IMR-90 (cell line): ENCODE measurements around the gene GPX1. TPM values are rescaled to one million over a fixed set of nuclear protein-coding genes. Genes with fewer than 3 reads are reported as not detected.
A peak's percentile ranks its signal among the peaks of the same experiment; 100 is the strongest.

Experiments used
- ATAC-seq: fragments of 200-7000 bp; cut with Tn5 transposase; 2 replicates; pipeline ENCODE4 v1.9.1; 2020; ENCODE audit warnings: low read depth, mild to moderate bottlenecking, moderate library complexity
- BruUV-seq: library from RNA; stranded (reverse); fragments of 400-500 nt; replicated peaks from 2 replicates; lab custom pipeline; 2021; lab: Mats Ljungman, UMichigan
- CTCF ChIA-PET: fragments of 300-600 bp; formaldehyde crosslinking; extraction: SDS; loops from one replicate; lab custom pipeline; 2021; ENCODE audit warnings: antibody characterized with exemption; lab: Yijun Ruan, JAX
- POLR2A ChIA-PET: fragments of 300-600 bp; sonication (Branson Sonifier 250); formaldehyde crosslinking; loops from one replicate; lab custom pipeline; 2022; ENCODE audit warnings: antibody characterized with exemption; ENCODE audit not compliant: unreplicated experiment; lab: Charles Lee
- DNase-seq: peaks from one replicate; pipeline ENCODE4 v3.0.0; 2013
- H2AFZ ChIP-seq: replicated peaks from 2 replicates; pipeline ENCODE3; 2013; ENCODE audit warnings: low read length, mild to moderate bottlenecking; ENCODE audit not compliant: poor library complexity
- H2AK5ac ChIP-seq: 2 replicates; pipeline ENCODE4 v1.6.1; 2013; ENCODE audit warnings: low read depth, low read length, inconsistent platforms
- H2AK9ac ChIP-seq: replicated peaks from 2 replicates; pipeline ENCODE3; 2013; ENCODE audit warnings: mild to moderate bottlenecking, low read depth, low read length, moderate library complexity; ENCODE audit not compliant: poor library complexity
- H2BK120ac ChIP-seq: 2 replicates; pipeline ENCODE4 v1.6.1; 2013; ENCODE audit warnings: low read depth, low read length, inconsistent platforms
- H2BK15ac ChIP-seq: 3 replicates; pipeline ENCODE4 v1.6.1; 2013; ENCODE audit warnings: low read depth, low read length, inconsistent platforms
- H2BK20ac ChIP-seq: 2 replicates; pipeline ENCODE4 v1.6.1; 2013; ENCODE audit warnings: low read depth, mild to moderate bottlenecking, inconsistent platforms, low read length, moderate library complexity
- H2BK5ac ChIP-seq: 2 replicates; pipeline ENCODE4 v1.6.1; 2013; ENCODE audit warnings: mild to moderate bottlenecking, low read depth, low read length, inconsistent platforms; ENCODE audit not compliant: poor library complexity, severe bottlenecking
- H3K14ac ChIP-seq: replicated peaks from 2 replicates; pipeline ENCODE4 v1.6.1; 2013; ENCODE audit warnings: low read depth, low read length, inconsistent platforms
- H3K18ac ChIP-seq: 2 replicates; pipeline ENCODE4 v1.6.1; 2013; ENCODE audit warnings: low read depth, low read length, control low read depth
- H3K23ac ChIP-seq: 2 replicates; pipeline ENCODE4 v1.6.1; 2013; ENCODE audit warnings: low read depth, low read length, inconsistent platforms
- H3K27ac ChIP-seq: 2 replicates; pipeline ENCODE4 v1.5.1; 2013; ENCODE audit warnings: mild to moderate bottlenecking, control low read depth, low read length; ENCODE audit not compliant: insufficient read depth
- H3K27me3 ChIP-seq: 2 replicates; pipeline ENCODE4 v1.6.1; 2013; ENCODE audit warnings: low read length; ENCODE audit not compliant: control insufficient read depth, insufficient read depth
- H3K36me3 ChIP-seq: 2 replicates; pipeline ENCODE4 v1.6.1; 2013; ENCODE audit warnings: low read length, mixed read lengths; ENCODE audit not compliant: control insufficient read depth, insufficient read depth
- H3K4ac ChIP-seq: 2 replicates; pipeline ENCODE4 v1.6.1; 2013; ENCODE audit warnings: low read depth, low read length, inconsistent platforms
- H3K4me1 ChIP-seq: 2 replicates; pipeline ENCODE4 v1.6.1; 2013; ENCODE audit warnings: low read length, mixed read lengths; ENCODE audit not compliant: control insufficient read depth, insufficient read depth
- H3K4me2 ChIP-seq: 2 replicates; pipeline ENCODE4 v1.6.1; 2013; ENCODE audit warnings: low read depth, mild to moderate bottlenecking, control low read depth, low read length, moderate library complexity
- H3K4me3 ChIP-seq: 2 replicates; pipeline ENCODE4 v1.5.1; 2013; ENCODE audit warnings: low read depth, mild to moderate bottlenecking, control low read depth, low read length, moderate library complexity; ENCODE audit not compliant: insufficient read depth
- H3K56ac ChIP-seq: 2 replicates; pipeline ENCODE4 v1.6.1; 2013; ENCODE audit warnings: low read length, inconsistent platforms; ENCODE audit not compliant: insufficient read depth; ENCODE audit errors: extremely low read depth
- H3K79me1 ChIP-seq, 2 experiments: 2 replicates each; pipeline ENCODE4 v1.6.1; 2013; ENCODE audit warnings: low read length in 2 of 2, inconsistent platforms in 1 of 2, low read depth in 1 of 2
- H3K9ac ChIP-seq: 2 replicates; pipeline ENCODE4 v1.6.1; 2013; ENCODE audit warnings: low read depth, low read length, control low read depth
- H3K9me1 ChIP-seq: 2 replicates; pipeline ENCODE4 v1.6.1; 2013; ENCODE audit warnings: low read length, inconsistent platforms; ENCODE audit not compliant: insufficient read depth
- H3K9me3 ChIP-seq: 2 replicates; pipeline ENCODE4 v1.6.1; 2013; ENCODE audit warnings: low read length; ENCODE audit not compliant: control insufficient read depth, insufficient read depth
- H4K20me1 ChIP-seq: 2 replicates; pipeline ENCODE4 v1.6.1; 2013; ENCODE audit warnings: low read length, inconsistent platforms; ENCODE audit not compliant: insufficient read depth
- H4K5ac ChIP-seq: 2 replicates; pipeline ENCODE4 v1.6.1; 2013; ENCODE audit warnings: mild to moderate bottlenecking, low read depth, low read length, control low read depth
- H4K8ac ChIP-seq, 2 experiments: 2 replicates each; pipeline ENCODE4 v1.6.1; 2013; ENCODE audit warnings: low read depth in 2 of 2, low read length in 2 of 2, control low read depth in 1 of 2, inconsistent platforms in 1 of 2
- H4K91ac ChIP-seq: 2 replicates; pipeline ENCODE4 v1.6.1; 2013; ENCODE audit warnings: low read depth, low read length, inconsistent platforms; ENCODE audit not compliant: insufficient read depth
- BHLHE40 ChIP-seq: fragments of 150-350 bp; IDR thresholded peaks from 2 replicates; pipeline ENCODE4 v1.6.1; 2016; ENCODE audit warnings: mild to moderate bottlenecking, low read depth, low read length
- CEBPB ChIP-seq: IDR thresholded peaks from 2 replicates; pipeline ENCODE4 v1.6.1; 2012; ENCODE audit warnings: low read depth, low read length, improper control_type of control experiment
- CHD1 ChIP-seq: IDR thresholded peaks from 2 replicates; pipeline ENCODE4 v1.6.1; 2012; ENCODE audit warnings: low read depth, low read length, improper control_type of control experiment
- CTCF ChIP-seq: conservative IDR thresholded peaks from 2 replicates; pipeline ENCODE4 v1.5.1; 2012; ENCODE audit warnings: mild to moderate bottlenecking, low read depth, low read length, improper control_type of control experiment
- FOS ChIP-seq: fragments of 150-350 bp; IDR thresholded peaks from 2 replicates; pipeline ENCODE4 v1.6.1; 2016; ENCODE audit warnings: low read depth, low read length
- MAFK ChIP-seq: IDR thresholded peaks from 2 replicates; pipeline ENCODE4 v1.6.1; 2012; ENCODE audit warnings: low read depth, low read length, improper control_type of control experiment
- MAZ ChIP-seq: IDR thresholded peaks from 2 replicates; pipeline ENCODE4 v1.6.1; 2012; ENCODE audit warnings: low read depth, mild to moderate bottlenecking, low read length, improper control_type of control experiment, moderate library complexity, borderline replicate concordance
- MXI1 ChIP-seq: IDR thresholded peaks from 2 replicates; pipeline ENCODE4 v1.6.1; 2012; ENCODE audit warnings: low read depth, mild to moderate bottlenecking, low read length, moderate library complexity, borderline replicate concordance
- NFE2L2 ChIP-seq: fragments of 150-350 bp; IDR thresholded peaks from 2 replicates; pipeline ENCODE4 v1.6.1; 2016; ENCODE audit warnings: low read depth, mild to moderate bottlenecking, low read length
- POLR2A ChIP-seq: IDR thresholded peaks from 2 replicates; pipeline ENCODE4 v1.6.1; 2012; ENCODE audit warnings: mild to moderate bottlenecking, low read depth, low read length
- RAD21 ChIP-seq: IDR thresholded peaks from 2 replicates; pipeline ENCODE4 v1.6.1; 2012; ENCODE audit warnings: low read length, improper control_type of control experiment
- RCOR1 ChIP-seq: IDR thresholded peaks from 2 replicates; pipeline ENCODE4 v1.6.1; 2012; ENCODE audit warnings: mild to moderate bottlenecking, low read length, improper control_type of control experiment; ENCODE audit not compliant: insufficient replicate concordance
- RFX5 ChIP-seq: IDR thresholded peaks from 2 replicates; pipeline ENCODE4 v1.8.0; 2012; ENCODE audit warnings: low read depth, mild to moderate bottlenecking, low read length, moderate library complexity
- SMC3 ChIP-seq: fragments of 150-350 bp; IDR thresholded peaks from 2 replicates; pipeline ENCODE4 v1.6.1; 2016; ENCODE audit warnings: low read depth, mild to moderate bottlenecking, antibody characterized with exemption, low read length, moderate library complexity
- WGBS, 2 experiments: methylation state at CpG; one replicate each; pipeline versions ENCODE4 v1.1.5 to v1.1.7; 2013; ENCODE audit warnings: missing lambda C conversion rate in 2 of 2; ENCODE audit not compliant: insufficient read length in 1 of 2; ENCODE audit errors: extremely low coverage in 2 of 2; 5-methylcytosine and 5-hydroxymethylcytosine counted together
- dilution Hi-C: fragments of 300-500 bp; cut with HindIII; formaldehyde crosslinking; loops from one replicate; pipeline ENCODE4 v1.14.3; 2018; ENCODE audit warnings: low sequenced_read_pairs; ENCODE audit not compliant: unreplicated experiment
- in situ Hi-C: fragments of 300-500 bp; cut with MboI; formaldehyde crosslinking; loops from 3 replicates; pipeline ENCODE4 v1.14.3; 2019; ENCODE audit warnings: low sequenced_read_pairs, inconsistent platforms, mixed read lengths
- intact Hi-C: fragments of 100-400 bp; cut with micrococcal nuclease; formaldehyde crosslinking; loops from 2 replicates; pipeline ENCODE4 v1.10.0; 2022
- polyA plus RNA-seq, 3 experiments: library from polyadenylated mRNA; depleted of rRNA; stranded (reverse); fragments of >200 nt; gene quantifications; 2 replicates each; pipeline ENCODE4 v1.2.3, GENCODE V29; 2012; ENCODE audit warnings: low replicate concordance in 1 of 3
- total RNA-seq: library from RNA; depleted of rRNA; stranded (reverse); fragments of >200 nt; gene quantifications from 2 replicates; pipeline ENCODE4 v1.2.3, GENCODE V29; 2012
- TF ChIP-seq, protein P1 (sequence below): fragments of 150-350 bp; IDR thresholded peaks from 2 replicates; pipeline ENCODE4 v1.6.1; 2016; ENCODE audit warnings: low read depth, mild to moderate bottlenecking, low read length, moderate library complexity, borderline replicate concordance
- TF ChIP-seq, protein P2 (sequence below): fragments of 150-350 bp; IDR thresholded peaks from 2 replicates; pipeline ENCODE4 v1.6.1; 2017; ENCODE audit warnings: mild to moderate bottlenecking, antibody characterized with exemption, low read length, low read depth

GPX1 gene
- total and polyA plus RNA-seq, 2 of the 4 experiments (the other 2 are of a cell fraction): 128 to 680 TPM

DNA sequence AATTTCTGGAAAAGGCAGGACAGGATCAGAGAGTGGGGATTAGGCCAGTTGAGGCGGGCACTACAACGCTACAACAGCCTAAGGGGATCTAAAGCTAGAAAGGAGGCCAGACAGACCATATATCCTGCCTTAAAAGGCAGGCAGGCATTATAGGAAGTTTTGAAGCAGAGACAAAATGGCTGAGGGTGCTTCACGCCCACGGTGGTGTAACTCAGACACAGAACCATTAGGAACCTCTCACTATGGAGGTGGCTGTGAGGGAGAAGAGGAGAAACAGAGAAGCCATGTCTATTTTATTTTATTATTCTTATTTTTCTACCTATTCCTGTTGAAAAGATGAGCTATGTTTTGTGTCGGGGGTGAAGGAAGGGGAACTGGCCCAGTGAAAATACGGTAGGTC, 16.2 kb downstream of the GPX1 start:
- Histone ChIP-seq H3K4ac (no peak overlapping the region), H3K4me3 (no peak overlapping the region), H3K4me1 (peaks cover 14% of the 10 kb centered on the region), H3K14ac (no peak overlapping the region), H3K27ac (no peak overlapping the region), H2BK5ac (no peak overlapping the region), H3K18ac (no peak overlapping the region), H3K27me3 (no peaks in the 10 kb centered on the region), H3K23ac (no peak overlapping the region), H3K9me1 (peaks cover 5% of the 10 kb centered on the region), H3K9ac (no peak overlapping the region), H3K9me3 (no peaks in the 10 kb centered on the region), H2BK15ac (no peak overlapping the region), H3K79me1 (peaks cover 0 to 32% of the 10 kb centered on the region in 2 experiments; a peak in 3 of 4 replicates), H4K20me1 (no peaks in the 10 kb centered on the region; the same call in 1 of the 2 replicates), H3K56ac (no peak overlapping the region), H2AK5ac (no peak overlapping the region), H2BK120ac (no peak overlapping the region), H2AFZ (no peak overlapping the region), H2AK9ac (peak overlapping the region; percentile 30), H4K5ac (0 out of 2 replicates have a peak overlapping the region, but pooled peaks have one; percentile 0), H4K8ac (0 out of 4 replicates have a peak overlapping the region, but pooled peaks of 1 of the 2 experiments have one; percentile 4), H4K91ac (no peak overlapping the region; the same call in 1 of the 2 replicates), H3K4me2 (no peak overlapping the region), H2BK20ac (0 out of 2 replicates have a peak overlapping the region, but pooled peaks have one; percentile 0), H3K36me3 (no peaks in the 10 kb centered on the region)
- in situ Hi-C loops (loop anchor here (5.0 kb wide), 1 partner anchor 105 kb away; no protein-coding TSS in a partner anchor), intact Hi-C loops (loop anchor here (1.0 to 2.0 kb wide), 2 partner anchors 43 to 69 kb away; partner anchors contain the start of gene RHOA), dilution Hi-C loops (no loop called here)
- ChIA-PET CTCF (no interaction called here), POLR2A (no interaction called here)
- DNase-seq: no peak
- no TSS peak for BruUV-seq
- TF ChIP-seq FOS: no peak
- no peak for TF ChIP-seq POLR2A
- no peak for TF ChIP-seq MAZ
- no peak for TF ChIP-seq NFE2L2
- TF ChIP-seq, protein P1, sequence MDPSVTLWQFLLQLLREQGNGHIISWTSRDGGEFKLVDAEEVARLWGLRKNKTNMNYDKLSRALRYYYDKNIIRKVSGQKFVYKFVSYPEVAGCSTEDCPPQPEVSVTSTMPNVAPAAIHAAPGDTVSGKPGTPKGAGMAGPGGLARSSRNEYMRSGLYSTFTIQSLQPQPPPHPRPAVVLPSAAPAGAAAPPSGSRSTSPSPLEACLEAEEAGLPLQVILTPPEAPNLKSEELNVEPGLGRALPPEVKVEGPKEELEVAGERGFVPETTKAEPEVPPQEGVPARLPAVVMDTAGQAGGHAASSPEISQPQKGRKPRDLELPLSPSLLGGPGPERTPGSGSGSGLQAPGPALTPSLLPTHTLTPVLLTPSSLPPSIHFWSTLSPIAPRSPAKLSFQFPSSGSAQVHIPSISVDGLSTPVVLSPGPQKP: no peak
- no peak for TF ChIP-seq RCOR1
- TF ChIP-seq SMC3: no peak
- TF ChIP-seq CHD1: no peak
- no peak for TF ChIP-seq RAD21
- TF ChIP-seq MXI1: no peak
- no peak for TF ChIP-seq MAFK
- TF ChIP-seq CEBPB: no peak
- TF ChIP-seq, protein P2, sequence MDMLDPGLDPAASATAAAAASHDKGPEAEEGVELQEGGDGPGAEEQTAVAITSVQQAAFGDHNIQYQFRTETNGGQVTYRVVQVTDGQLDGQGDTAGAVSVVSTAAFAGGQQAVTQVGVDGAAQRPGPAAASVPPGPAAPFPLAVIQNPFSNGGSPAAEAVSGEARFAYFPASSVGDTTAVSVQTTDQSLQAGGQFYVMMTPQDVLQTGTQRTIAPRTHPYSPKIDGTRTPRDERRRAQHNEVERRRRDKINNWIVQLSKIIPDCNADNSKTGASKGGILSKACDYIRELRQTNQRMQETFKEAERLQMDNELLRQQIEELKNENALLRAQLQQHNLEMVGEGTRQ: no peak
- TF ChIP-seq CTCF: no peak
- no peak for TF ChIP-seq BHLHE40
- no peak for TF ChIP-seq RFX5
- WGBS, 2 experiments: no CpG with 5 or more reads among the region's 6 CpGs
- ATAC-seq: no peak
